Activated T-cell treated with anti-CD3 and anti-CD28 coated beads, Interleukin-2, amount 50 U/mL, for 1 hour (primary cell): ENCODE data around the gene CD96.
"Not testable (repeated sequence)": the region's sequence is repeated elsewhere in the genome, so short reads cannot be mapped to it uniquely, and the experiment has no call there.

ENCODE experiments used
- DNase-seq: peaks from one replicate; pipeline ENCODE4 v3.0.0-alpha.2; 2020

CD96 gene

GRCh38 chr3:111595232-111595631 is 53.2 kb downstream of the CD96 start, which contains the start of gene ZBED2:
Gene ZBED2, minus strand, starts transcription at chr3:111595346. Its CDS starts 1,145 bp downstream, at chr3:111594201.
- no peak for DNase-seq

GRCh38 chr3:111596328-111596727 is 54.3 kb downstream of the CD96 start:
- no peak for DNase-seq

- no peak for DNase-seq
Measured at GRCh38 chr3:111598139-111598538, 56.1 kb downstream of the CD96 start.

DNA sequence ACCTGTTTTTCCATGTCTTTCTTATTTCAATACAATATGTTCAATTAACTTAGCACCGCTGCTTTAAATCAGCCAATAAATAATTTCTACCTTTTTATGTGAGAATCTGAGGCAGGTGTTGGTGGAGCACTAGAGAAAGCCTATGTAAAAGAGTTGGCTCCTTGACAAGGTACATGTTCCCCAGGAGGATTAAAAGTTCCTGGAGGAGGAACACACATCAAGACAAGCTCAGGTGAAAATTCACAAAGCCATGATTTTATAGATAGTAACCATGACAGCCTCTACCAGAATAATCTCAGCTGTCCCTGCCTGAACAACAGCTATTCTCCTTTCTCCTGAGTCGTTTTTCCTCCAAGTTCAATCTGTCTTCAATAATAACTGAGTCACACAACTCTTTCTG is 56.6 kb downstream of the CD96 start:
- no peak for DNase-seq

- no peak for DNase-seq
Measured at GRCh38 chr3:111601810-111602209, 59.8 kb downstream of the CD96 start.

DNA sequence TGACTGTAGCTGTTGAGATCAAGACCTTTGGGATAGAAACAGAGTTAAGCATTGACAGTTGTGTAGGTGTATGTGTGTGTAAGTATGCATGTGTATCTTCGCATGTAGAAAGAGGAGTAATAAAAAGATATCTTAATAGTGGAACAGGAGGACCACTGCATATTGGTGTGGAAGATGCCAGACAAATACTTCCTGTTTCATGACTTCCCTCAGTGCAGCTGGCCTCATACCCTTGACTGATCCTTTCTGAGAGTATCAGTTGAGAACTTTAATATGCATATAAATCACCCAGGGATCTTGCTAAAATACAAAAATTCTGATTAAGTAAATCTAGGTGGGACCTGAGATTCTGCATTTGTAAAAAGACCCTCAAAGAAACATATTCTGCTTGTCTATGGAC is 61.7 kb downstream of the CD96 start:
- no peak for DNase-seq

GRCh38 chr3:111604119-111604518 is 62.1 kb downstream of the CD96 start:
- no peak for DNase-seq

GRCh38 chr3:111605018-111605417 is 63.0 kb downstream of the CD96 start:
- DNase-seq = no peak

DNA sequence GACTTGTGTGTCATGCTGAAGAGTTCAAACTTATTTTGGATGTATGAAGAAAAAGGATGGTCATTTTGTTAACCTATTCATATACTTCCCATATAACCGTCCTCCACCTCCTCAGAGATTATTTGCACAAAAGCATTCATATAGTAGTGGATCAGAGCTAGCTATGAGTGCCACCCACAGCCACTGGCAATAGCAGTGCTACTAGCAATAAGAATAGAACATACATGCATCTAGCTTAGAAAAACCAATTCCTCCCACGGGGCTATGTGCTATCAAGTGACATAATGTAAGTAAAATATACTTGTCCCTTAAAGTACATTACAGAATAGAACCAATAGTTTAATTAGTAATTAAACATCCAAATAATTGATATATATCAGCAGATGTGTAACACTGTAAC is 63.5 kb downstream of the CD96 start:
- DNase-seq = no peak

GRCh38 chr3:111607240-111607920 is 65.4 kb downstream of the CD96 start:
- no peak for DNase-seq

GRCh38 chr3:111608383-111608782 is 66.4 kb downstream of the CD96 start:
- DNase-seq = no peak

- DNase-seq = no peak
Measured at GRCh38 chr3:111609700-111610099, 67.7 kb downstream of the CD96 start.

GRCh38 chr3:111610189-111610588 is 68.2 kb downstream of the CD96 start:
- no peak for DNase-seq

GRCh38 chr3:111610612-111611054 is 68.6 kb downstream of the CD96 start:
- DNase-seq = peak; percentile 63

DNA sequence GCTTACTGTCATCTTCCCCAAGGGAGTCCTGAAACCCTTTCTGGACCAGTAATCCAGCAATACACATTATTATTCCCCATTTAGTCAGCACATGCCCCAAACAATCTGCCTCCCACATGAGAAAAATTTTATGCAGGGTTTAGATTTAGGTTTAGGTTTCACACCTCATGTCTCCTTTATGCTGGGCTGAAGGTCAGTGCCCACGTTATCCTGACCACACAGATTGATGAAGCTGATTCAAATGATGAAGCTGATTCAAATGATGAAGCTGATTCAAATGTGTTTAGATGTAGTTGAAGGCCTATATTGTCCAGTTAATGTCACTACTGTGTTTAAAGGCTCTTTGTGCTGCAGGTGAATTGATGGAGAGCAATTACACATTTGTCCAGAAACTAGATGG is 71.3 kb downstream of the CD96 start:
- DNase-seq = no peak

DNA sequence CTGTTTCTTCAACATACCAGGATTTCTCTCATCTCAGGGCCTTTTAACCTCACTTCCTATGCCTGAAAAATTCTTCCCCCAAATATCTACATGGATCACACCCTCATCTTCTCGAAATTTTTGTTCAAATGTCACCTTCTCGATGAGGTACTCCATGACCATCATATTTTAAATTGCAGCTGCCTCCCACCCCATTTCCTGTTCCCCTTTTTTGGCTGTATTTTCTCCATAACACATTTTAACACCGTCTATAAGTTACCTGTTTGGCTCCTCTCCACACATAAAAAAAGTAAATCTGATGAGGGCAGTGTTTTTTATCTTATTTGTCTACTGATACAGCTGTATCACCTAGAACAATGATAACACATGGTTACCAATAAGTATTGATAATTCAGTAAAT is 73.9 kb downstream of the CD96 start:
- DNase-seq = no peak

DNA sequence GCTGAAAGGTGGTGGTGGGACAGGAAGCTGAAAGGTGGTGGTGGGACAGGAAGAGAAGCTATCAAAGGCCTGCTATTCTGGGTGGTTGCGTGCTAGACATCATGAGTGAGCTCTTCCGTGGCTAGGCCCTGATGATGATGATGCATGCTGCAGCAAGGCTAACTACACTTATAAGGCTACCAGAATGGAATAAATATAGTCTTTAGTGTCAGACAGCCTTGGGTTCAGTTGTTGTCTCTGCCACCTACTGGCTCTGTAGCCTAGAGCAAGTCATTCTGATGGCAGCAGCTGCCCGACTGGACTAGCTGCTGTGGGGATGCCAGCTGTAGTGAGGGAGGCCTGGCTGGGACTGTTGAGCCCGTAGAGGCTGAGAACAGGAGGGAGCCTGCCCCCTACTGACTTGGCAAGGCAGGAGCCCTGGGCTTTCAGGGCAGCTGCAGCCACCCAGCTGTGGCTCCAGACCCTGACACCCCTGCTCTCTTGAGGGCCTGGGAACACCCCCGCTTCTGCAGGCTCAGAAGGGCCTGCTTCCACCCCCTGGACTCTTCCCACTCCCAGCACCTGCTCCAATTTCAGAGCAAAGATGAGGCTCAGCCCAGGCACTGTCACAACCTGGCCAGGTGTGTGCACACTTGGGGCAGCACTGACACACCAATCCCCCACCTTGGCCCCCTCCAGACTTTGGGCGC is 74.6 kb downstream of the CD96 start:
- peak; percentile 69 for DNase-seq

DNA sequence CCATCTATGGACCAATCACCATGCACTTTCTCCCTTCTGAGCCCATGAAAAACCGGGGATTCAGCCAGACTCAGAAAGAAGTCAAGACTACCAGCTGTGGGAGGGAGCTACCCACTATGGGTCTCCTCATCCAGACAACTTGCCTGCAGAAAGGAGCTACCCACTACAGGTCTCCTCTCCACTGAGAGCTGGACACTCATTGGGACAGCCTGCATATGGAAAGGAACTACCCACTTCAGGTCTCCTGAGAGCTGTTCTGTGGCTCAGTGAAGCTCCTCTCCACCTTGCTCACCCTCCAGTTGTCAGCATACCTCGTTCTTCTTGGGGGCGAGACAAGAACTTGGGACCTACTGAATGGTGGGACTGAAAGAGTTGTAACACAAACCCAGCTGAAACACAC is 75.4 kb downstream of the CD96 start:
- no peak for DNase-seq

- no peak for DNase-seq
Measured at GRCh38 chr3:111617912-111618601, 76.1 kb downstream of the CD96 start.

DNA sequence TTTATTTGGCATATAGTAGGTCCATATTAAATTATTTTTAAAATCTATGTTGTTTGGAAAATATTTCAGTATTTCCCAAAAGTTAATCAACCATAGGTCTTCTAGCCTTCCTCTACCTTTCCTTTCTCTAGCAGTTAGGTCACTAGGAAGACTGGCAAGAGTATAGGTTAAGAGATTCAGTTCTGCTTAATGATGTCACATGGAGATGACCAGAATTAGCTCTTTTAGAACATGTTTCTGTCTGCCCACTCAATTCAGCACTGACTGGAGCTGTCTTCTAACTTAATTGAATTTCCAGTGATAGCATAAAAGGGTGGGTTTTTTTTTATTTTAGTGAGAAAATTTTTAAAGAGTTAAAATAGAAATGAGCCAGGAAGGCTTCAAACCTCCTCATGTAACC is 76.9 kb downstream of the CD96 start:
- no peak for DNase-seq

DNA sequence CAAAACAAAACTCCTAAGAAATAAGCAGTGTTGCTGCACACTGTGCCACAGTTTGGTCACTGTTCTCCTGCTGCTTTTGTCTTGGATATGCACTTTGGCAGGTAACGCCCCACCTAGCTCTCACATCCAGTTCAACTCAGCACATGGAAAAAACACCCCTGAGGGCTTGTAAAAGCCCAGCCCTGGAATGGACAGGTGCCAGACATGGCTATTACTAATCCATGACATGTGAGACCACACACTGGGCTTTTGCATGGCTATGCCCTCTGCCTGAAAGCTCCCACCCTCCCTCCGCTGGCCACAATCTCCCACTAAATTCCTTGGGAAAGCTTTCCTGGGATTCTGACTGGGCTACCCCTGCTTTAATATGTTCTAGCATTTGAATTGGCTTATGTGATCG is 77.8 kb downstream of the CD96 start:
- no peak for DNase-seq

GRCh38 chr3:111621535-111621934 is 79.5 kb downstream of the CD96 start:
- peak; percentile 32 for DNase-seq

GRCh38 chr3:111627092-111627491 is 85.1 kb downstream of the CD96 start:
- DNase-seq = no peak

GRCh38 chr3:111629018-111629417 is 87.0 kb downstream of the CD96 start:
- DNase-seq = not testable (repeated sequence)
